ENCODE measurements around the gene POP4. TPM values are rescaled to one million over a fixed set of nuclear protein-coding genes. Genes with fewer than 3 reads are reported as not detected.

The POP4 gene
- total and polyA plus RNA-seq, 5 donors, result 50.2 to 78.3 (median 56.4) TPM

- Histone ChIP-seq H3K9me3 (ENCODE audit: control insufficient read depth, low read length) (no peaks in the 10 kb centered on the region), H3K27me3 (ENCODE audit: control insufficient read depth, insufficient read depth) (no peaks in the 10 kb centered on the region), H3K4me3 (ENCODE audit: low read length) (no peak overlapping the region), H3K27ac (ENCODE audit: low read length) (no peak overlapping the region), H3K4me1 (ENCODE audit: control insufficient read depth, insufficient read depth, low read length) (no peaks in the 10 kb centered on the region)
- intact Hi-C loops (cut with DNase I), result no loop called here
- ATAC-seq, result no peak
- 79% methylated on average over 2 of the region's 2 CpGs for WGBS
- no peak for DNase-seq
These were observed 27.9 kb downstream of the POP4 start for GRCh38 chr19:29634002-29634401.

- H3K4me3 ChIP-seq (ENCODE audit: low read length), result no peak overlapping the region
- peak overlapping the region; percentile 12 for H3K27ac ChIP-seq (ENCODE audit: low read length)
- no peaks in the 10 kb centered on the region for H3K9me3 ChIP-seq (ENCODE audit: control insufficient read depth, low read length)
- DNase-seq (peak in 1 of 3 donors; percentile 68), ATAC-seq (peak; percentile 43 to 73)
- no peaks in the 10 kb centered on the region for H3K4me1 ChIP-seq (ENCODE audit: control insufficient read depth, insufficient read depth, low read length)
- no peaks in the 10 kb centered on the region for H3K27me3 ChIP-seq (ENCODE audit: control insufficient read depth, insufficient read depth)
- WGBS, result 55% methylated on average over 6 of the region's 6 CpGs
- intact Hi-C loops (cut with DNase I), result no loop called here
These were observed 28.5 kb downstream of the POP4 start for GRCh38 chr19:29634423-29635130.

GRCh38 chr19:29635963-29636362 is 29.9 kb downstream of the POP4 start:
- 85% methylated on average over 6 of the region's 6 CpGs for WGBS
- intact Hi-C loops (cut with DNase I), result no loop called here
- no peaks in the 10 kb centered on the region for H3K9me3 ChIP-seq (ENCODE audit: control insufficient read depth, low read length)
- no peaks in the 10 kb centered on the region for H3K4me1 ChIP-seq (ENCODE audit: control insufficient read depth, insufficient read depth, low read length)
- H3K4me3 ChIP-seq (ENCODE audit: low read length), result no peak overlapping the region
- no peak for ATAC-seq
- H3K27ac ChIP-seq (ENCODE audit: low read length), result no peak overlapping the region
- H3K27me3 ChIP-seq (ENCODE audit: control insufficient read depth, insufficient read depth), result no peaks in the 10 kb centered on the region
- DNase-seq, result no peak

- Histone ChIP-seq H3K4me1 (ENCODE audit: control insufficient read depth, insufficient read depth, low read length) (no peaks in the 10 kb centered on the region), H3K4me3 (ENCODE audit: low read length) (no peak overlapping the region), H3K27me3 (ENCODE audit: control insufficient read depth, insufficient read depth) (no peaks in the 10 kb centered on the region), H3K27ac (ENCODE audit: low read length) (no peak overlapping the region), H3K9me3 (ENCODE audit: control insufficient read depth, low read length) (no peaks in the 10 kb centered on the region)
- intact Hi-C loops (cut with DNase I), result no loop called here
- DNase-seq, result no peak
- no peak for ATAC-seq
- 53% methylated on average over 12 of the region's 12 CpGs for WGBS
These were observed 30.7 kb downstream of the POP4 start for GRCh38 chr19:29636553-29637360.

DNA sequence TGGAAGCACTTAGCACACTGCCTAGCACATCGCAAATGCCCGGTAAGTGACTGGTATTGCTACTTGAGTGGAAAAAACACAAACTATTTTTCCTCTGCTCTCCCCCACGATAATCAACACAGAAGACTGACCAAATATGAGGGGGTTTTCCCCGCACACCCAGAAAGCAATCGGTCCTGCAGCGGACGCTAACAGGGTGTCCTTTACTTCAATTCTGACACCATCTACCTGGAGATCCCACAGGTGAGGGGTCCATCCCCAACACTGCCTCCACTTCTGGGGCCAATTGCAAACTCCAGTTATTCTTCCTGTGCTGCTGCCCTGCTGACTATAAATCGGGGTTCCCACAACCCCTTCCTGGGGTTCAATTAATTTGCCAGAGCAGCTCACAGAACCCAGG is 33.0 kb downstream of the POP4 start:
- no peak overlapping the region for H3K27ac ChIP-seq (ENCODE audit: low read length)
- no peak for DNase-seq
- 90% methylated on average over 8 of the region's 8 CpGs for WGBS
- no peaks in the 10 kb centered on the region for H3K9me3 ChIP-seq (ENCODE audit: control insufficient read depth, low read length)
- intact Hi-C loops (cut with DNase I), result no loop called here
- H3K4me3 ChIP-seq (ENCODE audit: low read length), result no peak overlapping the region
- H3K4me1 ChIP-seq (ENCODE audit: control insufficient read depth, insufficient read depth, low read length), result no peaks in the 10 kb centered on the region
- no peak for ATAC-seq
- H3K27me3 ChIP-seq (ENCODE audit: control insufficient read depth, insufficient read depth), result no peaks in the 10 kb centered on the region

DNA sequence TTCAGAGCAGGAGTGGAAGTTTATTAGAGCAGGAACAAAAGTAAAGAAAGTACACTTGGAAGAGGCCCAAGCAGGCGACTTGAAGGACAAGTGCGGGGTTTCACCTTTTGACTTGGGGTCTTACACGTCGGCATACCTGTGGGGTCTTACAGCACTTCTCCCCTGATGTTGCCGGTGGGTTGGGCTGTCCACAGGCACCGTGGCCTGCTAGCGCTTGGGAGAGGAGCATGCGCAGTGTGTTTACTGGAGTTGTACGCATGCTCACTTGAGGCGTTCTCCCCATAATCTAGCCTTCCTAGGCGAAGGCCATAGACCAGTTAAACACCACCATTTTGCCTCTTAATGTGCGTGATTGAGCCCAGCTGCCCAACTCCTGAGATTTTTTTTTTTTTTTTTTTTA is 34.1 kb downstream of the POP4 start:
- 92% methylated on average over 12 of the region's 12 CpGs for WGBS
- Histone ChIP-seq H3K9me3 (ENCODE audit: control insufficient read depth, low read length) (no peaks in the 10 kb centered on the region), H3K4me3 (ENCODE audit: low read length) (no peak overlapping the region), H3K27me3 (ENCODE audit: control insufficient read depth, insufficient read depth) (no peaks in the 10 kb centered on the region), H3K27ac (ENCODE audit: low read length) (no peak overlapping the region), H3K4me1 (ENCODE audit: control insufficient read depth, insufficient read depth, low read length) (peaks cover 2% of the 10 kb centered on the region)
- DNase-seq (no peak), ATAC-seq (no peak)
- intact Hi-C loops (cut with DNase I), result no loop called here

GRCh38 chr19:29641597-29641996 is 35.5 kb downstream of the POP4 start:
- Histone ChIP-seq H3K9me3 (ENCODE audit: control insufficient read depth, low read length) (no peaks in the 10 kb centered on the region), H3K27me3 (ENCODE audit: control insufficient read depth, insufficient read depth) (no peaks in the 10 kb centered on the region), H3K4me1 (ENCODE audit: control insufficient read depth, insufficient read depth, low read length) (peaks cover 8% of the 10 kb centered on the region), H3K27ac (ENCODE audit: low read length) (no peak overlapping the region), H3K4me3 (ENCODE audit: low read length) (no peak overlapping the region)
- intact Hi-C loops (cut with DNase I), result no loop called here
- 79% methylated on average over 2 of the region's 2 CpGs for WGBS
- DNase-seq (no peak), ATAC-seq (no peak)

GRCh38 chr19:29643361-29643935 is 37.4 kb downstream of the POP4 start:
- WGBS, result 61% methylated on average over 7 of the region's 7 CpGs
- no peak for DNase-seq

DNA sequence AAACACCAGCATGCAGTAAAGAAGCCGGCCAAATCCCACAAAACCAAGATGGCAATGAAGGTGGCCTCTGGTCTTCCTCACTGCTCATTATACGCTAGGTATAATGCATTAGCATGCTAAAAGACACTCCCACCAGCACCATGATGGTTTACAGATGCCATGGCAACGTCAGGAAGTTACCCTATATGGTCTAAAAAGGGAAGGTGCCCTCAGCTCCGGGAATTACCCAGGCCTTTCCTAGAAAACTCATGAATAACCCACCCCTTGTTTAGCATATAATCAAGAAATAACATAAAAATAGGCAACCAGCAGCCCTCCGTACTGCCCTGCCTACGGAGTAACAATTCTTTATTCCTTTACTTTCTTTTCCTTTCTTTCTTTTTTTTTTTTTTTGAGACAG is 38.1 kb downstream of the POP4 start:
- no peaks in the 10 kb centered on the region for H3K9me3 ChIP-seq (ENCODE audit: control insufficient read depth, low read length)
- 88% methylated on average over 6 of the region's 6 CpGs for WGBS
- intact Hi-C loops (cut with DNase I), result no loop called here

More at GRCh38 chr19:29643361-29643935, 37.4 kb downstream of the POP4 start:
- Histone ChIP-seq H3K27ac (ENCODE audit: low read length) (no peak overlapping the region), H3K4me3 (ENCODE audit: low read length) (no peak overlapping the region), H3K27me3 (ENCODE audit: control insufficient read depth, insufficient read depth) (no peaks in the 10 kb centered on the region), H3K4me1 (ENCODE audit: control insufficient read depth, insufficient read depth, low read length) (peaks cover 8% of the 10 kb centered on the region), H3K9me3 (ENCODE audit: control insufficient read depth, low read length) (no peaks in the 10 kb centered on the region)
- no peak for ATAC-seq
- intact Hi-C loops (cut with DNase I), result no loop called here

GRCh38 chr19:29645491-29645867 is 39.4 kb downstream of the POP4 start:
- no peaks in the 10 kb centered on the region for H3K9me3 ChIP-seq (ENCODE audit: control insufficient read depth, low read length)
- DNase-seq (no peak), ATAC-seq (peak in 1 of 2 donors; percentile 22)
- no peak overlapping the region for H3K4me3 ChIP-seq (ENCODE audit: low read length)
- no peaks in the 10 kb centered on the region for H3K27me3 ChIP-seq (ENCODE audit: control insufficient read depth, insufficient read depth)
- H3K27ac ChIP-seq (ENCODE audit: low read length), result peak overlapping the region; percentile 67
- peaks cover 8% of the 10 kb centered on the region for H3K4me1 ChIP-seq (ENCODE audit: control insufficient read depth, insufficient read depth, low read length)
- intact Hi-C loops (cut with DNase I), result no loop called here
- WGBS, result 17% methylated on average over 5 of the region's 5 CpGs

More for the DNA sequence above, 38.1 kb downstream of the POP4 start:
- Histone ChIP-seq H3K27ac (ENCODE audit: low read length) (no peak overlapping the region), H3K4me3 (ENCODE audit: low read length) (no peak overlapping the region), H3K27me3 (ENCODE audit: control insufficient read depth, insufficient read depth) (no peaks in the 10 kb centered on the region), H3K4me1 (ENCODE audit: control insufficient read depth, insufficient read depth, low read length) (peaks cover 8% of the 10 kb centered on the region)
- no peak for DNase-seq
- no peak for ATAC-seq

GRCh38 chr19:29645911-29646310 is 39.8 kb downstream of the POP4 start:
- intact Hi-C loops (cut with DNase I), result no loop called here
- peak overlapping the region; percentile 88 for H3K27ac ChIP-seq (ENCODE audit: low read length)

More at GRCh38 chr19:29645911-29646310, 39.8 kb downstream of the POP4 start:
- H3K9me3 ChIP-seq (ENCODE audit: control insufficient read depth, low read length), result no peaks in the 10 kb centered on the region
- no peaks in the 10 kb centered on the region for H3K27me3 ChIP-seq (ENCODE audit: control insufficient read depth, insufficient read depth)
- H3K4me3 ChIP-seq (ENCODE audit: low read length), result no peak overlapping the region
- ATAC-seq, result peak; percentile 96 to 97
- 0% methylated on average over 8 of the region's 8 CpGs for WGBS
- peak; percentile 76 to 89 (median 85) for DNase-seq
- peaks cover 8% of the 10 kb centered on the region for H3K4me1 ChIP-seq (ENCODE audit: control insufficient read depth, insufficient read depth, low read length)
